ENCODE measurements around the gene ZNF365.
"Not testable (repeated sequence)": the region's sequence is repeated elsewhere in the genome, so short reads cannot be mapped to it uniquely, and the experiment has no call there.

ZNF365 gene

GRCh38 chr10:62395892-62396291, 21.7 kb downstream of the ZNF365 start:
- FAIRE-seq, result no peak
- no peak for TF ChIP-seq CTCF (IDR thresholded peaks at IDR 0.05; ENCODE audit: insufficient read depth, missing control alignments)
- DNase-seq (ENCODE audit: insufficient read length, low spot score), result no peak

GRCh38 chr10:62396864-62397263, 22.7 kb downstream of the ZNF365 start:
- TF ChIP-seq CTCF (IDR thresholded peaks at IDR 0.05; ENCODE audit: insufficient read depth, missing control alignments), result no peak
- DNase-seq (ENCODE audit: insufficient read length, low spot score) (no peak), FAIRE-seq (no peak)

- DNase-seq (ENCODE audit: insufficient read length, low spot score) (no peak), FAIRE-seq (no peak)
- no peak for TF ChIP-seq CTCF (IDR thresholded peaks at IDR 0.05; ENCODE audit: insufficient read depth, missing control alignments)
Measured at GRCh38 chr10:62399211-62399610, 25.0 kb downstream of the ZNF365 start.

GRCh38 chr10:62402508-62402907, 28.3 kb downstream of the ZNF365 start:
- DNase-seq (ENCODE audit: insufficient read length, low spot score) (no peak), FAIRE-seq (no peak)
- no peak for TF ChIP-seq CTCF (IDR thresholded peaks at IDR 0.05; ENCODE audit: insufficient read depth, missing control alignments)

- FAIRE-seq; DNase-seq (ENCODE audit: insufficient read length, low spot score): not testable (repeated sequence)
Measured at GRCh38 chr10:62410528-62410927, 36.4 kb downstream of the ZNF365 start.

GRCh38 chr10:62410934-62411333, 36.8 kb downstream of the ZNF365 start:
- not testable (repeated sequence) for FAIRE-seq; DNase-seq (ENCODE audit: insufficient read length, low spot score)

- TF ChIP-seq CTCF (IDR thresholded peaks at IDR 0.05; ENCODE audit: insufficient read depth, missing control alignments), result no peak
- no peak for DNase-seq (ENCODE audit: insufficient read length, low spot score)
- no peak for FAIRE-seq
Measured at GRCh38 chr10:62413048-62413447, 38.9 kb downstream of the ZNF365 start.

GRCh38 chr10:62413652-62414051, 39.5 kb downstream of the ZNF365 start:
- TF ChIP-seq CTCF (IDR thresholded peaks at IDR 0.05; ENCODE audit: insufficient read depth, missing control alignments), result no peak
- DNase-seq (ENCODE audit: insufficient read length, low spot score) (no peak), FAIRE-seq (no peak)
